HG02763 (cell line): ENCODE results near the gene CACNG1.
"Not testable (repeated sequence)": the region's sequence is repeated elsewhere in the genome, so short reads cannot be mapped to it uniquely, and the experiment has no call there.

ENCODE experiments used
- ATAC-seq: cut with Tn5 transposase; IDR thresholded peaks from one replicate; pipeline ENCODE4 v1.9.1; 2021; ENCODE audit warnings: mild to moderate bottlenecking, moderate library complexity; ENCODE audit not compliant: unreplicated experiment

Gene CACNG1

GRCh38 chr17:67024736-67025135 is 19.6 kb upstream of the CACNG1 start:
- ATAC-seq: no peak

GRCh38 chr17:67025216-67025792 is 19.1 kb upstream of the CACNG1 start:
- ATAC-seq: no peak

GRCh38 chr17:67026341-67026740 is 18.0 kb upstream of the CACNG1 start:
- no peak for ATAC-seq

DNA sequence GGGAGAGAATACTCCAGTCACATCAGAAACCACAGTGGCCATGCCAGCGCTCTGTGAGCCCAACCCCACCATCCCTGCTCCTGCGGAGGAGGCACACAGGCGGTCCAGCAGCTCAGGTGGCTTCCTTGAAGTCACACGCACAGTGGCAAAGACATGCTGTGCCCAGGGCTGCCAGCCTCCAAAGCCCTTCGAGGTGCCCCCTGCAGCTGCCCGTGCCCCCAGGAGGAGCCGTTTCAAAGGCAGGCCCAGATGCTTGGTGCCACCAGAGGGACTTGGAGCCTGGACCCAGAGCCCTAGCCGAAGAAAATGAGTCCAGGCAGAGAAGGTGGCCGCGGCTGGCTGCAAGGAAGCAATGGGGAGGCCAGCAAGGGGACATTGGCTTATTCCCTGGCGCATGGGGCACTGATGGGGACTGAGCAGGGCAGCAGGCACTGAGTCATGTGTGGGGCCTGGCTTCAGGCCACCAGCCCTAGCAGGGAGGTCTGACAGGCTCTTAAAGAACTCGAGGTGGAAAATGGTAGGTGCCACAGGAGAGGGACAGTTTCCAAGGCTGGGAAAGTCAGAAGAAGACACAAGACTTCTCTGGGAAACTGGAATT is 17.2 kb upstream of the CACNG1 start:
- no peak for ATAC-seq

DNA sequence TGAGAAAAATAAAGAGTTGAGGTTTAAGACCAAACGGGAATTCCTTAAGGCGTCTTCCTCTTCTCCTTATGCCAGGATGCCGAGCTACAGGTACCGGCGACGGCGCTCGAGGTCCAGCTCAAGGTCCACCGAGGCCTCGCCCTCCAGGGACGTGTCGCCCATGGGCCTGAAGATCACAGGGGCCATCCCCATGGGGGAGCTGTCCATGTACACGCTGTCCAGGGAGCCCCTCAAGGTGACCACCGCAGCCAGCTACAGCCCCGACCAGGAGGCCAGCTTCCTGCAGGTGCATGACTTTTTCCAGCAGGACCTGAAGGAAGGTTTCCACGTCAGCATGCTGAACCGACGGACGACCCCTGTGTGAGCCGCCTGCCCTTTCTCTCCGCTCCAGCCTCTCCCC is 13.7 kb upstream of the CACNG1 start:
- ATAC-seq: no peak

- ATAC-seq: no peak
These were observed 12.0 kb upstream of the CACNG1 start for GRCh38 chr17:67032382-67032781.

- ATAC-seq: no peak
These were observed 11.4 kb upstream of the CACNG1 start for GRCh38 chr17:67032985-67033384.

GRCh38 chr17:67033613-67034012 is 10.7 kb upstream of the CACNG1 start:
- no peak for ATAC-seq

DNA sequence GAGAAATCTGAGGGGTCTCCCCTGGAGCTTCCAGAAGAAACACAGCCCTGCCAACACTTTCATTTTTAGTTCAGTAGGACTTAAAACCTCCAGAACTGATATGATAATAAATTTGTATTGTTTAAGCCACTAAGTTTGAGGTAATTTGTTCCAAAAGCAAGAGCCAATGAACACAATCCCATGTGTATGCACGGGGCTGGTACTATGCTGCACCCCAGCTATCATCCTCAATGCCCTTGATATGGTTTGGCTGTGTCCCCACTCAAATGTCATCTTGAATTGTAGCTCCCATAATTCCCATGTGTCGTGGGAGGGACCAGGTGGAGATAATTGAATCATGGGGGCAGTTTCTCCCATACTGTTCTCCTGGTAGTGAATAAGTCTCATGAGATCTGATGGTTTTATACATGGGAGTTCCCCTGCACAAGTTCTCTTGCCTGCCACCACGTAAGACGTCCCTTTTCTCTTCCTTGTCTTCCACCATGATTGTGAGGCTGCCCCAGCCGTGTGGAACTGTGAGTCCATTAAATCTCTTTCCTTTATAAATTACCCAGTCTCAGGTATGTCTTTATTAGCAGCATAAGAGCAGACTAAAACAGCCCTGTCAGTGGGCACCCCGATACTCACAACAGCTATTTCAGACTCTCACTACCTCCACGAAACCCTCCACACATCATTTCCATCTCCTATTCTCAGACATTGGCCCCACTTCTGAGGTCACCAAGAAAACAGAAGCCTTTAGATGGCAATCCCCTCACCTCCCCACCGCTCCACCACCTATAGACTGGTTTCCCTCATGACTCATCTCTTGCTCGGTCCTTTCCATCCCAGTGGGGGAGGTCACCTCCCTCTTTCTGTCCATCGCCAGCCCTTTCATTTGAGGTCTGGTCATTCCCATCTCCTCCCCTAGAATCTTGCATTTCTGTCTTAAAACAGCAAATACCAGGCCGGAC is 8.9 kb upstream of the CACNG1 start:
- peak; percentile 68 for ATAC-seq

DNA sequence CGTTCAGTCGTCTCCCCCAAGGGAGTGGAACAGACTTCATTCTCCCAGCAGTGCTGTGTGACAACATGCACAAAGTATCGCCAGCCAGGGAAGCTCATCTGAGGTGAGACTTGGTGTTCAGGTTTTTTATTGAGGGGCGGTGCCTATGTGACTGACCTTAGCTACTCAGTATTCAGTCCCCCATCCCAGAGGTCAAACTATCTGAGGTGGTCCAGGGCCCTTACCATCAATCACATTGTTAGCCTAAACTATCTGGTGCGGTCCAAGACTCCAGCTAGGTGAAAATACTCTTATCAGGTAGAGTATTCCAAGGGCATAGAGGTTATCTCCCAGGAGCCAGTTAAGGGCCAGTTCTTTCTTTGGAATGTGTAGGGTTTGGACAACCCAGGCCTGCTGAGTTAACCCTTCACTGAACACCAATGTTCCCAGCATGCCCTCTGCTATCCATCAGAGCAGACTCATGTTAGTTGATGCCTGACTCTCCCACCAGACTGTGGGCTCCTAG is 5.4 kb upstream of the CACNG1 start:
- ATAC-seq: no peak

DNA sequence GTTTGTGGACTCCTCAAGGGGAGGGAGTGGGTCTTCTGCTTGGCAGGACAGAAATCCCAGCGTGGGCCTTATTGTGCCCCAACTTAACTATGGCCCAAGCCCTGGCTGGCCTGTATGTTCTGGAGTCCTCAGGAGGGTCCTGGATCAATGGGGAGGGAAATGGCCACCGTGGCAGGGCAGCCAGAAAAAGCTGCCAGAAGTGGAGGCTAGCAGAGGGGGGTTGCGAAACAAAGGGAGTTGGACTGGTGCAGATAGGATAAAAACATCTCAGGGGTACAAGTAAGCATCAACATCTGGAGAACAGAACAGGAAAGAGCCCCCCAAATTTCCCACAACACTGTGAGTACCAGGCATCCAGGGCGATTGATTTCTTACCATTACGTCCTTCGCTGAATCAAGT is 3.7 kb upstream of the CACNG1 start:
- ATAC-seq: no peak

DNA sequence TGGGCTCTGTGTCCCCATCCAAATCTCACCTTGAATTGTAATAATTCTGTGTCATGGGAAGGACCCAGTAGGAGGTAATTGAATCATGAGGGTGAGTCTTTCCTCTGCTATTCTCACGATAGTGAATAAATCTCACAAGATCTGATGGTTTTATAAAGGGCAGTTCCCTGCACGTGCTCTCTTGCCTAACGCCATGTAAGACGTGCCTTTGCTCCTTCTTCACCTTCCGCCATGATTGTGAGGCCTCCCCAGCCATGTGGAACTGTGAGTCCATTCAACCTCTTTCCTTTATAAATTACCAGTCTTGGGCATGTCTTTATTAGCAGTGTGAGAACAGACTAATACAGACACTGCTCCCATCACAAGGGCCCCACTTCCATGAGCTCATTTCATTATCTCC is 3.2 kb upstream of the CACNG1 start:
- ATAC-seq: not testable (repeated sequence)

GRCh38 chr17:67041531-67041930 is 2.8 kb upstream of the CACNG1 start:
- no peak for ATAC-seq

- no peak for ATAC-seq
These were observed 2.1 kb upstream of the CACNG1 start for GRCh38 chr17:67041941-67042899.

DNA sequence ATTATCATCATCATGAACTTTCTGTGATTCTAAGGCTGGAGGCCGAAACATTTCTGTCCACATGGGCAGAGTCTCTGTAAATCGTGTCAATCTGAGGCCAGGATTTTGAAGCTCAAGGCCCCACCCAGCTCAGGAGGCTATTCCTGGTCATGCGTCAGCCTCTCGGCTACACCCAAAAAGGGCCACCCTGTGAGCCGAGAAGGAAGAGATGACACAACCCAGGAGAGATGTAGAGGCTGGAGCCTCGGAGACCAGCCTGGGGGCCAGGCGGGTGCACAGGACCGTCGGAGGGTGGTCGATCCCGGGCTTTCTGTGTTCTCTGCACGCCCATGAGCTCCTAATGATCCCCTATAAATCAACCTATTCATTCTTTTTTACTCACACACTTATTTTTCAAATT is 1.1 kb upstream of the CACNG1 start:
- ATAC-seq: no peak

DNA sequence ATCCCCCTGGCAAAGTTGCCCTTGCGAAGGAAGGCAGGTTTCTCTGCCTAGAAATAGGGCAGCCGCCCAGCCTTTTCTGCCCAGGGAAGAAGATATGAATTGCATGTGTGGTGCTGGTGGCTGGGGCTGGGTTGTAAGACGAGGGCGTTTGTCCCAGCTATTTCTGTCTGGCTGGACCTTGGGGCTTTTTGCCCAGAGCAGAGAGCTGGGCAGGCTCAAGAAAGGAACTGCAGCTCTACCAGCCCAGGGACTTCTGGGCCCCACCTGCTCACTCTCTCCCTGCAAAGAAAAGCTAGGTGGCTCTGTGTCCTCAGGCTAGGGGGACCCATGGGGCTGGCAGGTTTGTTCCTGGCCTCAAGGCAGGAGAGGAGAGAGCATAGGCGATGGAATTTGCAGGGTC is 586 bp downstream of the CACNG1 start:
- ATAC-seq: no peak

GRCh38 chr17:67046398-67046797 is 2.0 kb downstream of the CACNG1 start:
- no peak for ATAC-seq

- no peak for ATAC-seq
These were observed 3.0 kb downstream of the CACNG1 start for GRCh38 chr17:67047382-67047781.

DNA sequence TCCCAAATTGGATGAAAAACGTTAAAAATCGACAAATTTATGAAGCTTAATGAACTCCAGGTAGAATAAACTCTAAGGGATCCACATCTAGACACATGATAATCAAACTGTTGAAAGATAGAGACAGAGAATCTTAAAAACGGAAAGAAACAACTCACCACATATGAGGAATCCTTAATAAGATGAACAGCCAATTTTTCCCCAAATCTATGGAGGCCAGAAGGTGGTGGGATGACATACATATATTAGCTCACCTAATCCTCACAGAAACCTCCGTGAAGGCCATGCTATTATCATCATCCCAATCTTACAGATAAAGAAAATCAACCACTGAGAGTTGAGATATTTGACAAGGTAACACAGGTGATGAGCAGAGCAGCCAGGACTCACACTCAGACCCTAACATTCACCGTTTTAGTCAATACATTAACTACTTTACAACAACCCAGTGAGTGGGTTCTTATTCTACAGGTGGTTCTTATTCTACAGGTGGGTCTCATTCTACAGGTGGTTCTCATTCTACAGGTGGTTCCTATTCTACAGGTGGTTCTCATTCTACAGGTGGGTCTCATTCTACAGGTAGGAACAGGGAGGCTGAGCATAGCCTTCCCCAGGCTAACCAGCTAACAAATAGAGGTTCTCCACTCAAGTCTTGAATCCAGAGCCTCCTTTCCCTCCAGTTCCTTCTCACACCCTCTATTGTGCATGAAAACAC is 4.8 kb downstream of the CACNG1 start:
- no peak for ATAC-seq

DNA sequence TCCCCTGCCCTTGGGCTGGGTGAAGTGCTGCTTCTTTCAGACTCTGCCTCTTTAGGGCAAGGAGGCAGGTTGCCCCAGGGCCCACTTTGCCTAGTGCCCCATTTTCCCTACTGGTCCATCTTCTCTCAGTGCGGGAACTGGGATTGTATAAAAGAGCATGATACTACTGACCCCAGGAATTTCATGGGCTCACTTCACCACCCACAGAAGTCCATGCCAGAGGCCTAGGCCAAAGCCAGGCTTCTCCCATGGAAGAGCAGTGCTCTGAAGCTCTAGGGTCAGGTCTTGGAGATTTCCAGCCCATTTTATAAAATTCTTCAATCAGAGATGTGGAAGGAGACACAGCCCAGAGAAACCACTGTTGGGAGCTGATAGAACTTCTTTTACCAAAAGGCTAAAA is 5.7 kb downstream of the CACNG1 start:
- no peak for ATAC-seq
